Right lobe of liver (tissue), 4 donors: ENCODE results near the gene BPIFB4.

Experiments used
- CTCF ChIP-seq, 4 donors: fragments of 200-600 bp in 3 of 4; fragments of 450-650 bp in 1 of 4; IDR thresholded peaks; one replicate each; pipeline versions ENCODE4 v1.5.1 to v1.8.0; 2016 to 2022; ENCODE audit warnings: antibody characterized with exemption in 4 of 4, mild to moderate bottlenecking in 2 of 4
- POLR2A ChIP-seq: fragments of 450-650 bp; IDR thresholded peaks from one replicate; pipeline ENCODE4 v1.6.1; 2017; ENCODE audit warnings: antibody characterized with exemption, mild to moderate bottlenecking
- donor health status: DM: no; HTN: no; CAD: no.
- donor health status: DM: no; HTN: no; CAD: no.
- donor health status: DM: no; HTN: yes; CAD: no.

GRCh38 chr20:33112547-33113386, 33.3 kb downstream of the BPIFB4 start:
- no peak for TF ChIP-seq POLR2A
- no peak for TF ChIP-seq CTCF (IDR thresholded peaks at IDR 0.05)
